Parathyroid adenoma (tissue), 2 donors: ENCODE results near the gene STIM2.

Source experiments
- H2AFZ ChIP-seq: fragments of 300-600 bp; sonication (generic); one replicate; pipeline ENCODE4 v1.7.0; 2017; ENCODE audit warnings: antibody characterized with exemption, mild to moderate bottlenecking
- H3K27ac ChIP-seq: fragments of 300-600 bp; sonication (generic); one replicate; pipeline ENCODE4 v1.7.0; 2017
- H3K27me3 ChIP-seq: fragments of 300-600 bp; sonication (generic); one replicate; pipeline ENCODE4 v1.7.0; 2017; ENCODE audit warnings: low read length; ENCODE audit not compliant: control insufficient read depth, insufficient read depth
- H3K36me3 ChIP-seq: fragments of 300-600 bp; sonication (generic); one replicate; pipeline ENCODE4 v1.7.0; 2017; ENCODE audit warnings: low read length; ENCODE audit not compliant: control insufficient read depth, insufficient read depth
- H3K4me1 ChIP-seq: fragments of 300-600 bp; sonication (generic); one replicate; pipeline ENCODE4 v1.7.0; 2017; ENCODE audit warnings: control low read depth
- H3K4me2 ChIP-seq: fragments of 300-600 bp; sonication (generic); one replicate; pipeline ENCODE4 v1.7.0; 2017; ENCODE audit warnings: low read length
- H3K4me3 ChIP-seq: fragments of 300-600 bp; sonication (generic); one replicate; pipeline ENCODE4 v1.7.0; 2017; ENCODE audit warnings: low read depth, low read length
- H3K79me2 ChIP-seq: fragments of 300-600 bp; sonication (generic); one replicate; pipeline ENCODE4 v1.7.0; 2017; ENCODE audit warnings: control low read depth
- H3K9ac ChIP-seq: fragments of 300-600 bp; sonication (generic); one replicate; pipeline ENCODE4 v1.7.0; 2017; ENCODE audit warnings: mild to moderate bottlenecking
- H3K9me3 ChIP-seq: fragments of 300-600 bp; sonication (generic); one replicate; pipeline ENCODE4 v1.7.0; 2017; ENCODE audit warnings: low read length; ENCODE audit not compliant: control insufficient read depth
- TF ChIP-seq, protein P1 (sequence below): fragments of 300-600 bp; sonication (generic); IDR thresholded peaks from one replicate; pipeline ENCODE4 v1.7.0; 2017; ENCODE audit warnings: antibody characterized with exemption, mild to moderate bottlenecking
- donor health status: primary hyperparathyroidism.

STIM2 gene

GRCh38 chr4:26909369-26909768 is 48.7 kb downstream of the STIM2 start:
- Histone ChIP-seq H3K4me1 (no peaks in the 10 kb centered on the region), H3K9me3 (no peaks in the 10 kb centered on the region), H3K27ac (no peak overlapping the region), H3K79me2 (no peaks in the 10 kb centered on the region), H3K4me3 (no peak overlapping the region), H3K9ac (no peak overlapping the region), H3K36me3 (no peaks in the 10 kb centered on the region), H3K27me3 (no peaks in the 10 kb centered on the region), H3K4me2 (no peak overlapping the region), H2AFZ (no peak overlapping the region)
- TF ChIP-seq, protein P1, sequence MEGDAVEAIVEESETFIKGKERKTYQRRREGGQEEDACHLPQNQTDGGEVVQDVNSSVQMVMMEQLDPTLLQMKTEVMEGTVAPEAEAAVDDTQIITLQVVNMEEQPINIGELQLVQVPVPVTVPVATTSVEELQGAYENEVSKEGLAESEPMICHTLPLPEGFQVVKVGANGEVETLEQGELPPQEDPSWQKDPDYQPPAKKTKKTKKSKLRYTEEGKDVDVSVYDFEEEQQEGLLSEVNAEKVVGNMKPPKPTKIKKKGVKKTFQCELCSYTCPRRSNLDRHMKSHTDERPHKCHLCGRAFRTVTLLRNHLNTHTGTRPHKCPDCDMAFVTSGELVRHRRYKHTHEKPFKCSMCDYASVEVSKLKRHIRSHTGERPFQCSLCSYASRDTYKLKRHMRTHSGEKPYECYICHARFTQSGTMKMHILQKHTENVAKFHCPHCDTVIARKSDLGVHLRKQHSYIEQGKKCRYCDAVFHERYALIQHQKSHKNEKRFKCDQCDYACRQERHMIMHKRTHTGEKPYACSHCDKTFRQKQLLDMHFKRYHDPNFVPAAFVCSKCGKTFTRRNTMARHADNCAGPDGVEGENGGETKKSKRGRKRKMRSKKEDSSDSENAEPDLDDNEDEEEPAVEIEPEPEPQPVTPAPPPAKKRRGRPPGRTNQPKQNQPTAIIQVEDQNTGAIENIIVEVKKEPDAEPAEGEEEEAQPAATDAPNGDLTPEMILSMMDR: no peak

GRCh38 chr4:26911254-26911653 is 50.6 kb downstream of the STIM2 start:
- H3K4me3 ChIP-seq: no peak overlapping the region
- no peaks in the 10 kb centered on the region for H3K4me1 ChIP-seq
- H3K79me2 ChIP-seq: no peaks in the 10 kb centered on the region
- H3K9ac ChIP-seq: no peak overlapping the region
- TF ChIP-seq, protein P1: no peak
- no peak overlapping the region for H3K27ac ChIP-seq
- no peak overlapping the region for H3K4me2 ChIP-seq
- no peaks in the 10 kb centered on the region for H3K9me3 ChIP-seq
- no peak overlapping the region for H2AFZ ChIP-seq
- no peaks in the 10 kb centered on the region for H3K27me3 ChIP-seq
- no peaks in the 10 kb centered on the region for H3K36me3 ChIP-seq

DNA sequence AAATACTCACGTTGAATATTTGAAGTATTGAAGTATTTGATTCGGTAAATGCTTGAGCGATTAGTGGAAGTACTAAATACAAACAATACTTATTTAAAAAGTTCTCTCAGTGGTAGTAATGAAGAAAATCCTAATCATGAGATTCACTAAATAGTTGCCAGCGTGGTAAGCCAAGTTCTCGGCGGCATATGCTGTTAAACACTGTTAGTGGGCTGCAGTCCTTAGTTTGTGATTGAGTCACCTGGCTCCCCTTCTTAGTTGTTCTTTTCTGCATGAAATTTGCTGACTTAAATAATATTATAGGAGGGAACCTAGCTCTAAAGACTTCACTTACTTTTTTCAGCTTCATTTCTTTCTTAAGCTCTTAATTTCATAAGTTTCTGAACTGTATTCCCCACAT is 51.4 kb downstream of the STIM2 start:
- no peaks in the 10 kb centered on the region for H3K36me3 ChIP-seq

DNA sequence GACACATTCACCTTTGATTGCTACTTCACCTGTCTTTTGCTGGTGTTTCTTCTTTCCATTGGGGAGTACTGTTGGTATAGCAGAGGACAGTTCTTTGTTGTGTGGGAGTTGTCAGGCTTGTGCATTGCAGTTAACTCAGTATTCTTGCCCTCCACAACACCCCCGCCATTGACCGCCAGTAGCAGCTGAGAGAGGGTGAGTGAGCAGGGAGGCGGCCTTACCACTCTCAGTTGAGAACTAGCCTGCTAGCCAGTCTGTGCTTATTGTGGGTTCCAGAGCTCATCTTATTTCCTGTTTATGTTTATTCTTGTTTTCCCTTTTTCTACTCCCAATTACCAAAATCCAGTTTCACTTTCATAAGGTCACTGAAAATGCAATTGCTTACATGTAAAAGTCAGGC is 52.2 kb downstream of the STIM2 start:
- TF ChIP-seq, protein P1: no peak
- Histone ChIP-seq H3K79me2 (no peaks in the 10 kb centered on the region), H3K36me3 (no peaks in the 10 kb centered on the region), H3K27ac (no peak overlapping the region), H2AFZ (no peak overlapping the region), H3K4me1 (no peaks in the 10 kb centered on the region), H3K4me3 (no peak overlapping the region), H3K9ac (no peak overlapping the region), H3K27me3 (no peaks in the 10 kb centered on the region), H3K9me3 (no peaks in the 10 kb centered on the region), H3K4me2 (no peak overlapping the region)

More for the DNA sequence above, 51.4 kb downstream of the STIM2 start:
- no peak overlapping the region for H3K4me3 ChIP-seq
- no peaks in the 10 kb centered on the region for H3K79me2 ChIP-seq
- no peaks in the 10 kb centered on the region for H3K4me1 ChIP-seq
- H3K27ac ChIP-seq: no peak overlapping the region
- H3K9ac ChIP-seq: no peak overlapping the region
- H2AFZ ChIP-seq: no peak overlapping the region
- TF ChIP-seq, protein P1: no peak
- H3K9me3 ChIP-seq: no peaks in the 10 kb centered on the region
- no peak overlapping the region for H3K4me2 ChIP-seq
- H3K27me3 ChIP-seq: no peaks in the 10 kb centered on the region

GRCh38 chr4:26916195-26916594 is 55.6 kb downstream of the STIM2 start:
- TF ChIP-seq, protein P1: no peak
- no peaks in the 10 kb centered on the region for H3K79me2 ChIP-seq
- H2AFZ ChIP-seq: no peak overlapping the region
- no peak overlapping the region for H3K4me2 ChIP-seq
- no peak overlapping the region for H3K27ac ChIP-seq
- H3K4me1 ChIP-seq: no peaks in the 10 kb centered on the region
- no peak overlapping the region for H3K4me3 ChIP-seq
- no peaks in the 10 kb centered on the region for H3K9me3 ChIP-seq
- H3K36me3 ChIP-seq: no peaks in the 10 kb centered on the region
- H3K27me3 ChIP-seq: no peaks in the 10 kb centered on the region
- no peak overlapping the region for H3K9ac ChIP-seq
